Stimulated activated naive CD4-positive, alpha-beta T cell (primary cell): Measurements from ENCODE around the gene CD70.
A peak's percentile ranks its signal among the peaks of the same experiment; 100 is the strongest.
"Not testable (repeated sequence)": the region's sequence is repeated elsewhere in the genome, so short reads cannot be mapped to it uniquely, and the experiment has no call there.

Source experiments
- DNase-seq, 6 experiments: peaks; one replicate each; lab custom pipeline; 2025; lab: John Stamatoyannopoulos, UW

Gene CD70, protein sequence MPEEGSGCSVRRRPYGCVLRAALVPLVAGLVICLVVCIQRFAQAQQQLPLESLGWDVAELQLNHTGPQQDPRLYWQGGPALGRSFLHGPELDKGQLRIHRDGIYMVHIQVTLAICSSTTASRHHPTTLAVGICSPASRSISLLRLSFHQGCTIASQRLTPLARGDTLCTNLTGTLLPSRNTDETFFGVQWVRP

DNA sequence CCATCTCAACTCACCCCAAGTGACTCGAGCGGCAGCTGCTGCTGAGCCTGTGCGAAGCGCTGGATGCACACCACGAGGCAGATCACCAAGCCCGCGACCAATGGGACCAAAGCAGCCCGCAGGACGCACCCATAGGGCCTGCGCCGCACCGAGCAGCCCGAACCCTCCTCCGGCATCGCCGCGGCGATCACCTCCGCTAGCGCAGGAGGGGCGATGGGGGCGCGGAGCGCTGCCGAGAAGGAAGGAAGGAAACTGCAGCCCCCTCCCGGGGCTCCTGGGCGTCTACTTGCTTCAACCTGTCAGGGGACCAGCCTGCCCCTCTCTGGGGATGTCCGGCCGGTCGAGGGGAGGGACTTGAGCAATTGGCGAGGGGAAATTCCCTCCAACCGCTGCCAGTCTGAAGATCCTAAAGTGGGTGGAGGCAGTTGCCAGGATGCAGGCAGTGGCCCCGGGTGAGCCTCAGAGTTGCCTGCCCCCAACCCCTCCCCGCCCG lies at the start of gene CD70:
CD70 (minus strand) TSS at position 324 of the 493 bp plus-strand sequence; CDS start at position 176, 148 bp downstream.
- DNase-seq, result no peak

DNA sequence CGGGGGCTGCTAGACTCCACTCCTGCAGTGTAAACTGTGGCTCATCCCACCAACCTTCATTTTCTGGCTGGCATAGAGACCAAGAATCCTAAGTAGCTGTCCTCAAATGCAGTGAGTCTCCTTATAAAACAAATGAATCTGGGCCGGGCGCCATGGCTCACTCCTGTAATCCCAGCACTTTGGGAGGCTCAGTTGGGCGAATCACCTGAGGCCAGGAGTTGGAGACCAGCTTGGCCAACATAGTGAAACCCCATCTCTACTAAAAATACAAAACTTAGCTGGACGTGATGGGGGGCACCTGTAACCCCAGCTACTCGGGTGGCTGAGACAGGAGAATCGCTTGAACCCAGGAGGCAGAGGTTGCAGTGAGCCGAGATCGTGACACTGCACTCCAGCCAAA lies 49.4 kb upstream of the CD70 start:
- not testable (repeated sequence) for DNase-seq

DNA sequence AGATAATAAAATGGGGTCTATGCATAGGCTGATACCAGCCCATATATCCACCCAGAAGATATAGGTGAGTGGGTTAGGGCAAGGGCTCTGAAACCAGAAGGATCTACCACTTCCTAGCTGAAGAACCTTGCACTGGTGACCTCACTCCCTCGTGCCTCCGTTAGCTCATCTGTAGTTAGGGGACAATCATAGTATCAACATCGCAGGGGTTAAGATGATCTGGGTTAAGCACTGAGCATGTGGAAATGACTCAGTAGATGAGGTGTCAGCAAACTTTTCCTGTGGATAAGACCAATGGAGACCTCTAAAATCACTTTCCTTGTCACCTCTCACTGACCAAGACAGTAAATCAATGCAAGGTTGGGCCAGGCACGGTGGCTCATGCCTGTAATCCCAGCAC lies 48.5 kb upstream of the CD70 start:
- no peak for DNase-seq

DNA sequence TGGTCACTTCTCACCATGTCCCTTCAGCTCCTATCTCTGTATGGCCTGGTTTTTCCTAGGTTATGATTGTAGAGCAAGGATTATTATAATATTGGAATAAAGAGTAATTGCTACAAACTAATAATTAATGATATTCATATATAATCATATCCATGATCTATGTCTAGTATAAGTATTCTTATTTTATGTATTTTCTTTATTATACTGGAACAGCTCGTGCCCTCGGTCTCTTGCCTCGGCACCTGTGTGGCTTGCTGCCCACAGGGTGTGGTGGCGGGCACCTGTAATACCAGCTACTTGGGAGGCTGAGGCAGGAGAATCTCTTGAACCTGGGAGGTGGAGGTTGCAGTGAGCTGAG lies 42.5 kb upstream of the CD70 start:
- DNase-seq, result not testable (repeated sequence)

DNA sequence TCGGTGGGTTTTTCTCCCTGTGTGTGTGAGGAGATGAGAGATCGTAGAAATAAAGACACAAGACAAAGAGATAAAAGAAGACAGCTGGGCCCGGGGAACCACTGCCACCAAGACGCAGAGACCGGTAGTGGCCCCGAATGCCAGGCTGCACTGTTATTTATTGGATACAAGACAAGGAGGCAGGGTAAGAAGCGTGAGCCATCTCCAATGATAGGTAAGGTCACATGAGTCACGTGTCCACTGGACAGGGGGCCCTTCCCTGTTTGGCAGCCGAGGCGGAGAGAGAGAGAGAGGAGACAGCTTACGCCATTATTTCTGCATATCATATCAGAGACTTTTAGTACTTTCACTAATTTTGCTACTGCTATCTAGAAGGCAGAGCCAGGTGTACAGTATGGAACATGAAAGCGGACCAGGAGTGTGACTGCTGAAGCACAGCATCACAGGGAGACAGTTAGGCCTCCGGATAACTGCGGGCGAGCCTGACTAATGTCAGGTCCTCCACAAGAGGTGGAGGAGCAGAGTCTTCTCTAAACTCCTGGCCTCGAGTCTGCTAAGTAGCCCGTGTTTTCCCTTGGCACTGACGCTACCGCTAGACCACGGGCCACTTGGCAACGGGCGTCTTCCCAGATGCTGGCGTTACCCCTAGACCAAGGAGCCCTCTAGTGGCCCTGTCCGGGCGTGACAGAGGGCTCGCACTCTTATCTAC lies 42.0 kb upstream of the CD70 start:
- DNase-seq, result not testable (repeated sequence)

DNA sequence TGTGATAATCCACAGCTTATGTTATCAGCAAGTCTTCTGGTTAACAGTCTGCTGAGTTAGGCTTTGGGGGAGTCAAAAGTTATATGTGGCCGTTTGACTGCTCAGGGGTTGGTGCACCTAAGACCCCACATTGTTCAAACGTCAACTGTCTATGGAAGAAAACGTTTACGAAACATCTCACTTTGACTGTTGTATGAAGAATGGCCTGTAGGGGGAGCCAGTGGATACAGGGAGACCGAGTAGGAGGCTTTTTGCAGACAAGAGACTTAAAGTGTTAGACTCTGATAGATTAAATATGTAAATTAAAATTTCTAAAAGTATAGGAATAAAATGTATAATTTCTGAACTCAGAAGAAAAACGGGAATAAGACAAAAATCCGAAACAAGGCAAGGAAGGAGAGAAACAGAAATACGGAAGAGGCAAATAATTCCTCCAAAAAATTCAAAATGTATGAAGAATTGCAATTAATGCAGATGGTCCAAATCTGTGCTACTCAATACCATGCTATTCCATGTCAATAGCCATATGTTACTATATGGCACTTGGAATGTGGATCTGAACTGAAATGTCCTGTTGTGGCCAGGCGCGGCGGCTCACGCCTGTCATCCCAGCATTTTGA lies 41.2 kb upstream of the CD70 start:
- DNase-seq, result peak; percentile 33 to 91 (median 70)

DNA sequence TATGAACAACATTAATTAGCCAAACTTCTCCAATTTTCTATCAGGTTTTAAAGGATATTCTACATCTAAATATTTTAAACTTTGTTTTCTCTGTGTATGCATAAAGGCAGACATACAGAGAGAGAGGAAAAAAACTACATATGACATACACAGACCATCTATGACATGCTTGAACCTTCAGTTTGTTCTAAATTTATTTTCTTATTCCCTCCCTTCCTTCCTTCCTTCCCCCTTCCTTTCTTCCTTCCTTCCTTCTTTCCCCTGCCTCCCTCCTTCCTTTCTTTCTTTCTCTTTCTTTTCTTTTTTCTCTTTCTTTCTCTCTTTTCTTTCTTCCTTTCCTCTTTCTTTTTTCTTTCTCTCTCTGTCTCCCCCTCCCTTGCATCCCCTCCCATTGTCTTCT lies 35.8 kb upstream of the CD70 start:
- DNase-seq, result no peak

DNA sequence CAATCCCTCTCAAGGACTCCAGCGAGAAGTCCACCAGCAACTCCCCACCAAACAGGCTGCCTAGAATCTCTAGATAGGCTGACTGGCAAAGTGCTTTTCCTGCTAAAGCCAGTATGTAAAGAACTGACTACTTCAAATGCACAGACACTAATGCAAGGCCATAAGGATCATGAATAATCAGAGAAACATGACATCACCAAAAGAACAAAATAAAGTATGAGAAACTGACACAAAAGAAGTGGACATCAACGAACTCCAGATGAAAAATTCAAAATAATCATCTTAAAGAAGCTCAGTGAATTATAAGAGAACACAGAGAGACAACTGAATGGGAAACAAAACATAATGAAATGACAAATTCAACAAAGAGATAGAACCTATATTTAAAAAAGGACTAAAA lies 26.4 kb upstream of the CD70 start:
- no peak for DNase-seq

DNA sequence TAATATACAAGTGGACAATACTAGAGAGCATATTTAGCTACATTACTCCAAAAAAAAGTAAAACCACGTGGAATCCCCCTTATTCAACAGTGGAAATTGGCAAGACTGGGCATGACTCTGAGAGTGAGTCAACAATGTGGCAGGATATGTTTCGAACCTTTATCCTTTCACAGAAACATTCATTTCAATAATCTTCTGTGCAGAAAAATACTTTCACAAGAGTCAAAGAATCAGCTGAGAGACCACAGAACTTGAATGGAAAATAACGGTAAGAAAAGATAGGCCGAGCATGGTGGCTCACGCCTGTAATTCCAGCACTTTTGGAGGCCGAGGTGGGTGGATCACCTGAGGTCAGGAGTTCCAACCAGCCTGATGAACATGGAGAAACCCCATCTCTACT lies 25.1 kb upstream of the CD70 start:
- no peak for DNase-seq

DNA sequence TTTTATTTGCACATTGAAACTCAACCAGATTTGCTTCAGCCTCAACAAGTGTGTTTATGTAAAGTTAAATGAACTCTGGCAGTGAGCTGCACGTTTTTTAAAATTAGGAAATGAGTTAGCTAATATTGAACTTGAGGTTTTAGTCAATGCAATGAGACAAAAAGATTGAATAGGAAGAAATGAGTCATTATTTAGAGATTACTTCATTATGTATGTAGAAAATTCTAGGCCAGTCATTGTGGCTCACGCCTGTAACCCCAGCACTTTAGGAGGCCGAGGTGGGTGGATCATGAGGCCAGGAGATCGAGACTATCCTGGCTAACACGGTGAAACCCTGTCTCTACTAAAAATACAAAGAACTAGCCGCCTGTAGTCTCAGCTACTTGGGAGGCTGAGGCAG lies 22.8 kb upstream of the CD70 start:
- no peak for DNase-seq

DNA sequence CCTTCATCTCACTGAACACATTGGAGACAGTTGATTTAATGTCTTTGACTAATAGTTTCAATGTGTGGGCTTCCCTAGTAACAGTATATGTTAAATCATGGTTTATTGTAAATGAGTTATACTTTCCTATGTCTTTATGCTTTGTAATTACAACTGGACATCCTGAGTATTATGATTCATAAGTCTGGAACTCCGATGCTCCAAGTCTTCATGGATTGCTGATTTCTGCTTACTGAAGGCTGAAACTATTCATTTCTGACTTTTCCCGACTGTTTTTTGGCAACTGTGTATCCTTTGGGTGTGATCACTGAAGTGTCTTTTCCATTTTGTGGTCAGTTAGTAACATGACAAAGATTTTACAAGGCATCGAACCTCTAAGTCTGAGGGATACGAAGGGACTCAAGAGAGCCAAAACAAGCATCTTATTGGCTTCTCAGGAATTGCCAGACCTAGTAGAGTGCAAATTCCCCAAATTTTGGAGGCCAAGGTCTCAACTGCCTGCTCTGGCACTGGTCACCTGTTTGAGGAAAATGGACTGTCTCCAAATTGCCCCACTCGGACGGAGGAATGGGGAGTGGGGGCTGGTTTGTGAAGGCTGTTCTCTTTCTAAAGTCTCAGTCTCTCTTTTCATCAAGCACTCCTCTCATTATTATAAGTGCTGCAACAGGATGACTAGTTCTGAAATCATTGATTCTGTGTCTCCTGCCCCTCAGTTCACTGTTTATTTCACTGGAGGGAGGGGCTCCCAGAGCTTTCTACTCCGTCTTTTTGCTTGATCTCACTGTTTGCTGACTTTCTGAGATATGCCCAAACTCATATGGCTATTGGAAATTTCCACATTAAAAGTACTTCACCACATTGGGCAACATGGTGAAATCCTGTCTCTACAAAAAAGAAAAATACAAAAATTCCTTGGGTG lies 20.2 kb upstream of the CD70 start:
- DNase-seq, result no peak

DNA sequence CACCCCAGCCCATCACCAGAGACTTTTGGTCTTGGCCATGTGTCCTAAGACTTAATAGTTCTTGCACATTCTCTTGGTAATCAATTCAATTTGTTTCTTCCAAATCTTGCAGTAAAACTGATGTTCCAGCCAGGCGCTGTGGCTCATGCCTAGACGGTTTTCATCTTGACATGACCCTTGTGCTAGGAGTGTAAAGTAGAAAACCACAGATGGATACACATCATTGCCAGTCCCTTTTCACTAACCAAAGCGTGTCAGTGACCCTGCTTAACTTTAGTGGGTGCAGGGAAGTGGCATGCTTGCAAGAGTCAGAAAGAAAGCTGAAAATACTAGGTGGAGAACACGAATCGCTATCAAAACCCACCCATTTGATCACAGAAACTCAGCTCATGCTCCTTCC lies 18.0 kb upstream of the CD70 start:
- DNase-seq, result no peak

DNA sequence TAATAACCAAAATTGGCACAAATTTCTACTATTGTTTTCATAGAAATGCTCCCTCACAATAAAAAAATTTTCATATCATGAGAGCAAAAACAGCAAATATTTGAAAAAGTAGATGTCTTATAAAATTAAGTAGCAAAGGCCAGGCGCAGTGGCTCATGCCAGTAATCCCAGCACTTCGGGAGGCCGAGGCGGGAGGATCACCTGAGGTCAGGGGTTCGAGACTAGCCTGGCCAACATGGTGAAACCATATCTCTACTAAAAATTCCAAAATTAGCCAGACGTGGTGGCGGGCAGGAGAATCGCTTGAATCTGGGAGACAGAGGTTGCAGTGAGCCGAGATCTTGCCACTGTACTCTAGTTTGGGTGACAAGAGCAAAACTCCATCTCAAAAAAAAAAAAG lies 17.2 kb upstream of the CD70 start:
- DNase-seq, result not testable (repeated sequence)

DNA sequence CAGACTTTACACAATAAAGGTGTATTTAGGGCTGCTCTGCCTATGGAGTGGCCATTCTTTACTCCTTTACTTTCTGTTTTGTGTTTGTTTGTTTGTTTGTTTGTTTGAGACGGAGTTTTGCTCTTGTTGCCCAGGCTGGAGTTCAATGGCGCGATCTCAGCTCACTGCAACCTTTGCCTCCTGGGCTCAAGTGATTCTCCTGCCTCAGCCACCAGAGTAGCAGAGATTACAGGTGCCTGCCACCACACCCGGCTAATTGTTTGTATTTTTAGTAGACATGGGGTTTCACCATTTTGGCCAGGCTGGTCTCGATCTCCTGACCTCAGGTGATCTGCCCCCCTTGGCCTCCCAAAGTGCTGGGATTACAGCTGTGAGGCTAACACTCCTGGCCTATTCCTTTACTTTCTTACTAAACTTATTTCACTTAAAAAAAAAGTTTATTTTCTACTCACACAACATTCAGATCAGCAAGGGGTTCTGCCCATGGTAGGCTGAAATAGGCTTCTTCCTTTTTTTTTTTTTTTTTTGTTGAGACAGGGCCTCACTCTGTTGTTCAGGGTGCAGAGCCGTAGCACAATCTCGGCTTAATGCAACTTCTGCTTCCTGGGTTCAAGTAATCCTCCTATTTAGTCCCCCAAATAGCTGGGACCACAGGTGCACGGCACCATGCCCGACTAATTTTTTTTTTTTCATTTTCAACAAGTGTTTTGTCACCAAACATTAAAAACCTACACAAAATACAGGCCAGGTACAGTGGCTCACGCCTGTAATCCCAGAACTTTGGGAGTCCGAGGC lies 15.5 kb upstream of the CD70 start:
- not testable (repeated sequence) for DNase-seq

DNA sequence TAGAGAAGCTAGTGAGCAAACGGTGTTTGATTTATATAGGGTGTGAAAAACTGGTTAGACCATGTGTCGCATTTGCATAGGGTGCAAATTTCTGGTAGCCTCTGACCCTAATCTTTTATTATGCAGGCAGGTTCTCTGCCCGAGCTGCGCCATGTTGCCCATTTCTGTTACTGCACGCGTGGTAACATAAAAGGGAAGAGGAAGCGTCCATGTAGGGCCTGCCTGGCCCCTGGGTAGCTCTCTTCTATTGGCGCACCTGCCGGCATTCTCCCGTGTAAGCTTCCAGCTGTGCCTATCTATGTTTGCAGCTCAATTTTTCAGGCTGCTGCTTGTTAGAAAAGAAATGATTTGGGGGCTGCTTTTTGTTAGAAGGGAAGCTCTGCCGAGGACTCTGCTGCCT lies 14.0 kb upstream of the CD70 start:
- DNase-seq, result no peak

DNA sequence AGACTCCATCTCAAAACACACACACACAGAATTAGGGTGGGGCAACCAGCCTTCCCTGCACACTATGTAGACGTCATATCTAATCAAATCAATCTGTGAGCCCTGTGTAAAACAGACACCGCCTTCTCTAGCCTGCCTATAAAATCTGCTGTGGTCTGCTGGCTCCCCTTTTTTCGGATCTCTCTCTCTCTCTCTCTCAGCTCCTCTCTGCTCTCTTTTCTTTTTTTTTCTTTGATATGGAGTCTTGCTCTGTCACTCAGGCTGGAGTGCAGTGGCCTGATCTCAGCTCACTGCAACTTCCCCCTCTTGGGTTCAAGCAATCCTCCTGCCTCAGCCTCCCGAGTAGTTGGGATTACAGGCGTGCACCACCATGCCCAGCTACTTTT lies 11.8 kb upstream of the CD70 start:
- no peak for DNase-seq

DNA sequence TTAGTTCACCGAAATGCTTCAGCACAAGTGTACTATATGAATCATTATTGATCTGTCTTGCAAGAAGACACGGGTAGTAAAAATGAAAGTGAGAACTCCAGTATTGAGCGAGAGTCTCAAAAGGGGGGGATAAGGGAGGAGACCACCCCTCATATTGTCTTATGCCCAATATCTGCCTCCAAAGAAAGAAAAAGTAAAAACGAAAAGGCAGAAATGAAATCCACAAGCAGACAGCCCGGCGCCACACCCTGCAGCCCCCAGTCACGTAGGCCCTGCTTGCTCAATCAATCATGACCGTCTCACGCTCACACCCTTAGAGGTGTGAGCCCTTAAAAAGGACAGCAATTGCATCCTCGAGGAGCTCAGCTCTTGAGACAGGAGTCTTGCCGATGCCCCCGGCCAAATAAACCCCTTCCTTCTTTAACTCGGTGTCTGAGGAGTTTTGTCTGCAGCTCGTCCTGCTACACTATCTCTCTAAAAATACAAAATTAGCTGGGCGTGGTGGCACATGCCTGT lies 10.6 kb upstream of the CD70 start:
- DNase-seq, result not testable (repeated sequence)

DNA sequence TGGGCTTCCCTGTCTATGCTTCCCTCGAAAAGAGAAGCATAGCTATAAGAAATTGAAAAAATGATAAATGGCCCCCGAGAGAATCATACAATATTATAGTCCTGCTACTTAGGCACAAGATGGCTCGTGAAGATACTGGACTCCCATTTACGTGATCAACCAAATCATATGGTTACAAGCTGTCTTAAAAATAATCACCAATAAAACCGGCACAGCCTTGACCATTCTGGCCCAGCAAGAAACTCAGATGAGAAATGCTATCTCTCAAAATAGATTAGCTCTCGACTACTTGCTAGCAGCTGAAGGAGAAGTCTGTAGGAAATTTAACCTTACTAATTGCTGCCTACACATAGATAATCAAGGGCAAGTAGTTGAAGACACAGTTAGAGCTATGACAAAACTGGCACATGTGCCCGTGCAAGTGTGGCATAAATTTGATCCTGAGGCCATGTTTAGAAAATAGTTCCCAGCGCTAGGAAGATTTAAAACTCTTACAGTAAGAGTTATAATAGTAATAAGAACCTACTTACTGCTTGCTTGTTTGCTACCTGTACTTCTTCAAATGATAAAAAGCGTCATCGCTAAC lies 10.1 kb upstream of the CD70 start:
- DNase-seq, result not testable (repeated sequence)

DNA sequence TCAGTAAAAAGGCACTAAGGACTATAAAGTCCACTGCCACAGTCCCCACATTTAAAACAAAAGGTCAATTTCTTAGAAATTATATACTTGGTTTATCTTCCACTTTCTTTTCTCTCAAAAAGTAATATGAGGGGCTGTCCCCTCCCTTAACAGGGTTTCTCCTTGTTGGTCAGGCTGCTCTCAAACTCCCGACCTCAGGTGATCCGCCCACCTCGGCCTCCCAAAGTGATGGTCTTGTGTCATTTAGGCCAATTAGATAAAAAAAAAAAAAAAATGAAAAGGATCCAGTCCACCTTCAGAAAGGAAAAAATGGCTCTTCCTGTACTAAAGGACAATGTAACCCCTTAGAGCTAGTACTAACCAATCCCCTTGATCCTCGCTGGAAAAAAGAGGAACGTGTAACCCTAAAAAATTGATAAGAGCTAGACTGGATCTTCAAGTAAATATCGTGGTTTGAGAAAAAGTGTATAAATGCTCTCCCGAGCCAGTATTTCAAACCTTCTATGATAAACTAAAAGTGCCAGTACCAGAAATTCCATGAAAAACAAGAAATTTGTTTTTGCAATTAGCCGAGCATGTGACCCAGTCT lies 9.0 kb upstream of the CD70 start:
- DNase-seq, result no peak

DNA sequence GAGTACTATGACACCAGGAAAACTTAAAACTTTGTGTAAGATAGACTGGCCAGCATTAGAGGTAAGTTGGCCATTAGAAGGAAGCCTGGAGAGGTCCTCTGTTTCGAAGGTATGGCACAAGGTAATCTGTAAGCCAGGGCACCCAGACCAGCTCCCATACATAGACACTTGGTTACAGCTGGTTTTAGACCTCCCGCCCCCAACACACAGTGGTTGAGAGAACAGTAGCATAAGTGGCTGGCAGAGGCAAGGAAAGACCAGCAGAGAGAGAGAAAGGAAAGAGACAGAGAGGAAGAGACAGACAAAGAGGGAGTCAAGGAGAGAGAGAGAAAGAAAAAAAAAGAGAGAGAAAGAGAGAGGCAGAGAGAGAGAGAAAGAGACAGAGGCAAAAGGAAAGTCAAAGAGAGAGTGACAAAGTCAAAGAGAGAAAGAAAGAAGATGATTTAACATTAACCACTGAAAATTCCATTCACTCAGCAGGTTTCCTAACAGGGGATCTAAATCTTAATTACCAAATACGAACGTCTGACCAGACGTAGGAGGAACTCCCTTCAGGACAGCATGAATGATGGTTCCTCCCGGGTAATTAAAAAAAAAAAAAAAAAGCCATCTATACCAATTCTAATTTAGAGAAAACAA lies 7.4 kb upstream of the CD70 start:
- DNase-seq, result not testable (repeated sequence)
